ENCODE measurements around the gene TTC21A. TPM values are rescaled to one million over a fixed set of nuclear protein-coding genes. Genes with fewer than 3 reads are reported as not detected.

The TTC21A gene
- total and polyA plus RNA-seq, 2 of the 13 experiments (the other 11 are each of a cell fraction or from before 2014, with no cell fraction given): 0.31 to 1.5 TPM

DNA sequence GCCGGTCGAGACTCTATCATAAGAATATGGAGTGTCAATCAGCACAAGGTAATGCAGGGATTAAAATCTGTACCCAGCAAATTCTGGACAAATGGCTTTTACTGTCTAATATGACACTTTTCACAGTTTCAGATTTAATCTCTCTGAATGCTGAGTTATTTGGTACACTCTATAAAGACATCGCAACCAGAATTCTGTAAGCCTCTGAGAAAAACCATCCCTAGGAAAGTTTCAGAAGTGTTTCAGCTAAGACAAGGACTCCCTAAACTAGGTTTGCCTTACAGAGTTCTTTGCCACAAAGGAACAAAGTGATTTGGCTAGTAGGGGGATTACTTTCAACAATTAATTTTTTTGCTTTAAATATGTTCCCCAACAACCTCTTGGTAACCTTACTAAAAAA lies 44.3 kb upstream of the TTC21A start:
- ChIA-PET POLR2A (no interaction called here), CTCF (ENCODE audit: low intra/inter-chr PET ratio, low total read pairs) (no interaction called here)
- no TSS peak for BruUV-seq (replicated peaks)
- DNase-seq (ENCODE audit: low spot score) (no peak), FAIRE-seq (no peak), ATAC-seq (no peak)
- no peaks in the 10 kb centered on the region for H3K27me3 ChIP-seq (ENCODE audit: control insufficient read depth in 1 of 2, insufficient read depth in 2 of 2, low read length in 2 of 2)
- no peak overlapping the region for H3K4me2 ChIP-seq (ENCODE audit: low read depth, low read length)
- peaks cover 37% of the 10 kb centered on the region for H3K79me2 ChIP-seq (ENCODE audit: insufficient read depth, low read length)
- H3K4me1 ChIP-seq (ENCODE audit: insufficient read depth, low read length): peaks cover 12% of the 10 kb centered on the region
- peaks cover 3 to 28% of the 10 kb centered on the region in 2 experiments; a peak in 4 of 5 replicates for H3K36me3 ChIP-seq (replicated peaks in 1 of 2; ENCODE audit: control insufficient read depth in 1 of 2, insufficient read depth in 2 of 2, low read length in 2 of 2)
- H3K9me3 ChIP-seq (ENCODE audit: low read length): no peaks in the 10 kb centered on the region
- H4K20me1 ChIP-seq (ENCODE audit: insufficient read depth, low read length): peaks cover 24% of the 10 kb centered on the region; the same call in 1 of the 2 replicates
- in situ Hi-C loops (cut with HindIII; ENCODE audit: extremely low pct_ligation_motif_present, low pct_unique_long_range_greater_than_20kb) (no loop called here), intact Hi-C loops (cut with micrococcal nuclease; ENCODE audit: unreplicated experiment) (no loop called here)
- no peak overlapping the region for H3K9ac ChIP-seq (ENCODE audit: insufficient read depth, low read depth, low read length)
- H3K27ac ChIP-seq (ENCODE audit: extremely low read length, insufficient read depth, low read length): no peak overlapping the region
- no peak overlapping the region for H3K4me3 ChIP-seq (replicated peaks in 1 of 3; ENCODE audit: insufficient read depth in 1 of 3, low read depth in 2 of 3, low read length in 3 of 3)
- no peak overlapping the region for H2AFZ ChIP-seq (ENCODE audit: low read length)
- WGBS (ENCODE audit: low lambda C conversion rate): 100% methylated on average over 3 of the region's 3 CpGs
- TF ChIP-seq PHF21A (CRISPR knock-in tag; IDR thresholded peaks at IDR 0.05) (no peak), ZNF30 (CRISPR knock-in tag; IDR thresholded peaks at IDR 0.05) (no peak), EZH2 (conservative IDR thresholded peaks at IDR 0.05; ENCODE audit: low read depth, low read length) (no peak), SOX13 (IDR thresholded peaks at IDR 0.05) (no peak), SOX13 (CRISPR knock-in tag; conservative IDR thresholded peaks at IDR 0.05 in 1 of 2, IDR thresholded peaks at IDR 0.05 in 1 of 2) (no peak), ZNF274 (CRISPR knock-in tag; IDR thresholded peaks at IDR 0.05) (no peak)

DNA sequence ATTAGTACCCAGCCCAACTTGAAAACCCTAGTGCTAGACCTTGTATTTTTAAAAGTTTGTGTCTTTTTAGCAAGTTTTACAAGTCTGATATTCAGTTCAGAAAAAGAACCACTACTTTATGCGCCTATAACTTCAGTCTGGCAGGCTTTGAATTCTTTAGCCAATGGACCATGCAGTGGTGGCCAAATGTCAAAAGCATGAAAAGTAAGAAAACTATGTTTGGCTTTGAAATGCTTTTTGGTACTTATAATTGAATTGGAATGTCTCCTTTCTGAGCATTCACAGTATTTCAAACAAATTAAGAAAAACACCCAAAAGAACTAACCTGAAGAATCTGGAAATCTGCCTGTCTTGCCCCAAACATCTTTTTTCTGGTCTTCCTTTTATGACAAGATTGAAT lies 42.8 kb upstream of the TTC21A start:
- WGBS (ENCODE audit: low lambda C conversion rate): 100% methylated on average over 1 of the region's 1 CpG
- no peak overlapping the region for H3K4me3 ChIP-seq (replicated peaks in 1 of 3; ENCODE audit: insufficient read depth in 1 of 3, low read depth in 2 of 3, low read length in 3 of 3)
- no peak overlapping the region for H2AFZ ChIP-seq (ENCODE audit: low read length)
- peaks cover 12% of the 10 kb centered on the region for H3K4me1 ChIP-seq (ENCODE audit: insufficient read depth, low read length)
- peaks cover 4 to 36% of the 10 kb centered on the region in 2 experiments for H3K36me3 ChIP-seq (replicated peaks in 1 of 2; ENCODE audit: control insufficient read depth in 1 of 2, insufficient read depth in 2 of 2, low read length in 2 of 2)
- CTCF ChIA-PET (ENCODE audit: low intra/inter-chr PET ratio, low total read pairs): no interaction called here
- H3K79me2 ChIP-seq (ENCODE audit: insufficient read depth, low read length): peaks cover 25% of the 10 kb centered on the region
- H3K9me3 ChIP-seq (ENCODE audit: low read length): no peaks in the 10 kb centered on the region
- intact Hi-C loops (cut with micrococcal nuclease; ENCODE audit: unreplicated experiment) (no loop called here), in situ Hi-C loops (cut with HindIII; ENCODE audit: extremely low pct_ligation_motif_present, low pct_unique_long_range_greater_than_20kb) (no loop called here)
- H3K27ac ChIP-seq (ENCODE audit: extremely low read length, insufficient read depth, low read length): no peak overlapping the region
- no peak for DNase-seq (ENCODE audit: low spot score)
- H3K9ac ChIP-seq (ENCODE audit: insufficient read depth, low read depth, low read length): no peak overlapping the region
- H3K4me2 ChIP-seq (ENCODE audit: low read depth, low read length): no peak overlapping the region
- BruUV-seq (replicated peaks): no TSS peak
- H4K20me1 ChIP-seq (ENCODE audit: insufficient read depth, low read length): peaks cover 26% of the 10 kb centered on the region; the same call in 1 of the 2 replicates
- POLR2A ChIA-PET: no interaction called here
- FAIRE-seq: no peak
- H3K27me3 ChIP-seq (ENCODE audit: control insufficient read depth in 1 of 2, insufficient read depth in 2 of 2, low read length in 2 of 2): no peaks in the 10 kb centered on the region
- ATAC-seq: no peak
- TF ChIP-seq NR3C1 (CRISPR knock-in tag; IDR thresholded peaks at IDR 0.05) (no peak), PPARG (CRISPR knock-in tag; conservative IDR thresholded peaks at IDR 0.05) (no peak), CTCF (CRISPR knock-in tag; IDR thresholded peaks at IDR 0.05) (no peak), JUN (CRISPR knock-in tag; IDR thresholded peaks at IDR 0.05) (no peak), AGO1 (IDR thresholded peaks at IDR 0.05; ENCODE audit: low read depth, low read length, poor library complexity, severe bottlenecking) (no peak), SSRP1 (CRISPR knock-in tag; IDR thresholded peaks at IDR 0.05) (no peak), MEIS2 (CRISPR knock-in tag; IDR thresholded peaks at IDR 0.05) (no peak), MATR3 (CRISPR knock-in tag; IDR thresholded peaks at IDR 0.05) (no peak), ZNF207 (IDR thresholded peaks at IDR 0.05; ENCODE audit: borderline replicate concordance) (no peak), PCBP2 (optimal IDR thresholded peaks at IDR 0.05; ENCODE audit: low read depth, low read length, poor library complexity, severe bottlenecking) (no peak), MTA3 (CRISPR knock-in tag; IDR thresholded peaks at IDR 0.05) (no peak)
- TF ChIP-seq, protein P1, sequence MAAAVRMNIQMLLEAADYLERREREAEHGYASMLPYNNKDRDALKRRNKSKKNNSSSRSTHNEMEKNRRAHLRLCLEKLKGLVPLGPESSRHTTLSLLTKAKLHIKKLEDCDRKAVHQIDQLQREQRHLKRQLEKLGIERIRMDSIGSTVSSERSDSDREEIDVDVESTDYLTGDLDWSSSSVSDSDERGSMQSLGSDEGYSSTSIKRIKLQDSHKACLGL (CRISPR knock-in tag; IDR thresholded peaks at IDR 0.05): no peak

All from HepG2 (cell line).